Kidney epithelial cell (primary cell): ENCODE results near the gene AP3S2. TPM values are rescaled to one million over a fixed set of nuclear protein-coding genes. Genes with fewer than 3 reads are reported as not detected.
A peak's percentile ranks its signal among the peaks of the same experiment; 100 is the strongest.

Experiments
- DNase-seq: peaks from one replicate; pipeline ENCODE4 v3.0.0-alpha.2; 2010; ENCODE audit warnings: low read depth
- H3K27me3 ChIP-seq: 2 replicates; pipeline ENCODE4 v1.6.0; 2011; ENCODE audit warnings: low read length; ENCODE audit not compliant: control insufficient read depth, insufficient read depth
- H3K36me3 ChIP-seq: 2 replicates; pipeline ENCODE4 v1.5.1; 2011; ENCODE audit warnings: low read length; ENCODE audit not compliant: control insufficient read depth, insufficient read depth
- H3K4me3 ChIP-seq: 2 replicates; pipeline ENCODE4 v1.5.1; 2011; ENCODE audit warnings: low read depth, mild to moderate bottlenecking, control low read depth, low read length
- CTCF ChIP-seq: IDR thresholded peaks from 2 replicates; pipeline ENCODE4 v1.5.1; 2011; ENCODE audit warnings: mild to moderate bottlenecking, moderate library complexity, low read length, control low read depth, inconsistent platforms; ENCODE audit not compliant: insufficient read depth, poor library complexity, severe bottlenecking
- total RNA-seq: library from RNA; depleted of rRNA; stranded (reverse); fragments of >200 nt; gene quantifications from 2 replicates; pipeline ENCODE4 v1.2.3, GENCODE V29; 2015

AP3S2 gene
- total RNA-seq, 1 donor from 2014 or later = 66.6 TPM

- no peaks in the 10 kb centered on the region for H3K36me3 ChIP-seq
- H3K4me3 ChIP-seq = no peak overlapping the region
- no peaks in the 10 kb centered on the region for H3K27me3 ChIP-seq
- TF ChIP-seq CTCF = no peak
- no peak for DNase-seq
Observed at GRCh38 chr15:89899951-89900567, 6.3 kb upstream of the AP3S2 start.

- no peak overlapping the region for H3K4me3 ChIP-seq
- DNase-seq = no peak
- no peaks in the 10 kb centered on the region for H3K27me3 ChIP-seq
- no peaks in the 10 kb centered on the region for H3K36me3 ChIP-seq
- no peak for TF ChIP-seq CTCF
Observed at GRCh38 chr15:89899295-89899945, 5.6 kb upstream of the AP3S2 start.

- TF ChIP-seq CTCF = peak; percentile 86
- Histone ChIP-seq H3K27me3 (no peaks in the 10 kb centered on the region), H3K4me3 (no peak overlapping the region), H3K36me3 (no peaks in the 10 kb centered on the region)
- no peak for DNase-seq
Observed at GRCh38 chr15:89898614-89899294, 5.0 kb upstream of the AP3S2 start.

GRCh38 chr15:89898146-89898545 lies 4.4 kb upstream of the AP3S2 start:
- Histone ChIP-seq H3K36me3 (no peaks in the 10 kb centered on the region), H3K4me3 (no peak overlapping the region), H3K27me3 (no peaks in the 10 kb centered on the region)
- DNase-seq = no peak
- TF ChIP-seq CTCF = no peak

GRCh38 chr15:89893027-89893426 lies 767 bp downstream of the AP3S2 start:
- Histone ChIP-seq H3K36me3 (peaks cover 1% of the 10 kb centered on the region), H3K27me3 (no peaks in the 10 kb centered on the region), H3K4me3 (peak overlapping the region; percentile 97)
- no peak for DNase-seq
- TF ChIP-seq CTCF = no peak
